ENCODE results near the gene MED19. TPM values are rescaled to one million over a fixed set of nuclear protein-coding genes. Genes with fewer than 3 reads are reported as not detected.

Gene MED19
- total RNA-seq, 1 donor from 2014 or later, result 17.9 TPM

GRCh38 chr11:57657194-57658022 is 54.6 kb downstream of the MED19 start, which contains the start of gene CLP1:
TSS of gene CLP1 (plus strand) at chr11:57657762. CDS start at chr11:57659477, 1,715 bp downstream.
- Mint-ChIP-seq H3K27me3 (peaks cover 5% of the 10 kb centered on the region), H3K4me3 (peak within 1 kb of the TSS; percentile 99), H3K4me1 (ENCODE audit: unreplicated experiment) (peaks cover 25% of the 10 kb centered on the region), H3K36me3 (peaks cover 6% of the 10 kb centered on the region), H3K9me3 (no peaks in the 10 kb centered on the region), H3K27ac (peak within 1 kb of the TSS; percentile 92)
- TF ChIP-seq CTCF (conservative IDR thresholded peaks at IDR 0.05), result no peak
- DNase-seq (ENCODE audit: extremely low spot score, unreplicated experiment), result peak; percentile 98

DNA sequence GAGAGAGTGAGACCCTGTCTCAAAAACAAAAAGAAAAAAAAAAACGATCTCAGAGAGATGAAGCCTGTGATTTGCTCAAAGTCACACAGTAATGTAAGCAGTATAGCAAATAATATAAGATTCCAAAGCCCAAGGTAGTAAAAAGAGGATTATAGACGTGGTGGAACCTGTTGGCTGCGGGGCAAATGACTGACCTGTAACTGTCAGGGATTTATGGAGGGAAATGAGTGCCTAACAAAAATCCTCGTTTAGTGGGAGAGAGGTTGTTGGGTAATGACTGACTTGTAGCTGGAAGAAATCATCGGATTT is 55.2 kb downstream of the MED19 start:
- DNase-seq (ENCODE audit: extremely low spot score, unreplicated experiment), result no peak
- Mint-ChIP-seq H3K9me3 (no peaks in the 10 kb centered on the region), H3K4me3 (peak overlapping the region; percentile 99), H3K27me3 (peaks cover 6% of the 10 kb centered on the region), H3K36me3 (peaks cover 3% of the 10 kb centered on the region), H3K27ac (peak overlapping the region; percentile 92), H3K4me1 (ENCODE audit: unreplicated experiment) (peaks cover 25% of the 10 kb centered on the region)
- no peak for TF ChIP-seq CTCF (conservative IDR thresholded peaks at IDR 0.05)

Other genes starting within 250 kb of the MED19 start
- gene SLC43A1, start 196.5 kb downstream of the MED19 start, total RNA-seq (ENCODE audit: low replicate concordance), result 19.0 and 20.8 TPM in 2 replicates
- gene TIMM10, start 181.5 kb downstream of the MED19 start, total RNA-seq (ENCODE audit: low replicate concordance), result 57.9 and 64.2 TPM in 2 replicates
- not detected in 2 replicates for gene SMTNL1, start 174.6 kb downstream of the MED19 start, total RNA-seq (ENCODE audit: low replicate concordance)
- gene UBE2L6, start 144.5 kb downstream of the MED19 start, total RNA-seq (ENCODE audit: low replicate concordance), result 29.9 and 65.1 TPM in 2 replicates
- 58.5 and 74.7 TPM in 2 replicates for gene SERPING1, start 114.5 kb downstream of the MED19 start, total RNA-seq (ENCODE audit: low replicate concordance)
- gene YPEL4, start 62.3 kb downstream of the MED19 start, total RNA-seq (ENCODE audit: low replicate concordance), result 0.38 and 0.48 TPM in 2 replicates
- 16.9 and 20.7 TPM in 2 replicates for gene CLP1, start 54.5 kb downstream of the MED19 start, total RNA-seq (ENCODE audit: low replicate concordance)
- gene ZDHHC5, start 44.1 kb downstream of the MED19 start, total RNA-seq (ENCODE audit: low replicate concordance), result 56.7 and 80.6 TPM in 2 replicates
- gene TMX2, start 378 bp upstream of the MED19 start, total RNA-seq (ENCODE audit: low replicate concordance), result 84.4 and 87.4 TPM in 2 replicates
- gene SELENOH, start 29.3 kb upstream of the MED19 start, total RNA-seq (ENCODE audit: low replicate concordance), result 107 and 144 TPM in 2 replicates
- not detected in 2 replicates for gene BTBD18, start 39.6 kb upstream of the MED19 start, total RNA-seq (ENCODE audit: low replicate concordance)
- 187 and 253 TPM in 2 replicates for gene CTNND1, start 49.6 kb upstream of the MED19 start, total RNA-seq (ENCODE audit: low replicate concordance)

Measured in type B pancreatic cell (in vitro differentiated cells).